GM18870 (cell line): ENCODE data around the gene TRPM2.
A peak's percentile ranks its signal among the peaks of the same experiment; 100 is the strongest.
"Not testable (repeated sequence)": the region's sequence is repeated elsewhere in the genome, so short reads cannot be mapped to it uniquely, and the experiment has no call there.

Experiments used
- ATAC-seq: cut with Tn5 transposase; IDR thresholded peaks from one replicate; pipeline ENCODE4 v1.9.1; 2021; ENCODE audit warnings: moderate library complexity; ENCODE audit not compliant: unreplicated experiment

Gene TRPM2

DNA sequence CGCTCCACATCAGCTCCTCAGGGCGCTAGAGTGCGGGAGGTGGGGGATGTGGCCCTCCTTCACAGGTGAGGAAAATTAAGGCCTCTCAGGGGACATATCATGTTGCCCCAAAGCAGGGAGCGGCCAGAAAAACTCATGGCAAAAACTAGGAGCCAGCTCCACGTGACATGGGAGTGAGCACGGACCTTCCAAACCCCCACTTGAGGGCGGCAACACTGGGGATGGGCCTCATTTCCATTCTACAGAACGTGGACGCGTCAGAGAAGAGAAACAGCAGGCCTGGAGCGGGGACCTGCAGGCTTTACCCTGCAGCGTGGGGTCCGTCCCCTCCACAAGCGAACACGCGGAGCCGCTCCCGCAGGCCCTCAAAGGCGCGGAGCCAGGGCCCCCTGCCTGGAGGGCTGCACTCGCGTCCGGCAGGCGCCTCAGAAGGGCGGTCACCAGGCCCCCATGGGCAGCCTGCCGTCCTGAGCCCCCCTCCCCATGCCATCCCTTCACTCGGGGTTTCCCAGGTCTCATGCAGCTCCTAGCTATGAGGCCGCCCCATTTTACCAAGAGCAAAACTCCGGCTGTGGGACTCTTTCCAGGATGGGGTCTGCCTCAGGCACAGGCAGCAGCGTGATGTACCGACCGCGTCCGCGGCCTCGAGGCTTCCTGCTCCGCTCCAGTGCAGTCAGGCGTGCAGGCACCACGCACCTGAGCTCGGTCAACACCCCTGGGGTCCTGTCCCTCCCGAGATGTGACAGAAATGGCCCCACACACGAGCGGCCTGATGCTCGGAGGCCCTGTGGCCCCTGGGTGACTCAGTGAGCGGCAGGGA lies 19.7 kb upstream of the TRPM2 start:
- no peak for ATAC-seq

DNA sequence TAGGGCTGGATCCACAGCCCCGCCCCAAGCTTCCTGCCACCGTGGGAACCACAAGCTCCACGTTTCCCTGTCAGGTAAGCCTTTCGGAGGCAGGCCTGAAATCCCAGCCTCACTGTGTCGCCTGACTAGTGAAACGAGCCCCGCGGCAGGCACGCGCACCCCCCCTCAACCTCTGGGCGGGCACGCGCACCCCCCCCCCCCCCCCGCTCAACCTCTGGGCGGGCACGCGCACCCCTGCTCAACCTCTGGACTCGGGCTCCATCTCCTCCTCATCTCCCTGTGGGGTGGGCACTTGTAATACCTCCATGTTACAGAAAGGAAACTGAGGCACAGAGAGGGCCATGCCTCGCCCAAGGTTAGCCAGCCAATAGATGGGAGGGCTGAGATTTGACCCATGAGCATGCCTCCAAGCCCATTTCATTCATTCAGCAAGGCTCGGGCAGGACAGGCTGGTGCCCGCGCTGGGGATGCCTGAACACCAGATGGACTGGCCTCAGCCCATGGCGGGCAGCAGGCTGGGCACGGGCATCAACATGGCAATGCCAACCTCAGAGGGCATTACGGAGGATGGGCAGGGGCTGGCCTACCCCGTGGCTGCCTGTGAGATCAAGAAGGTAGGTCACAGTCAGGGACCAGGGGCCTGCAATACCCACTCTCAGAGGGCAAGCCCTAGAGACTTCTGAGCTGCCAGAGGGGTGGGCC lies 18.9 kb upstream of the TRPM2 start:
- ATAC-seq = no peak

DNA sequence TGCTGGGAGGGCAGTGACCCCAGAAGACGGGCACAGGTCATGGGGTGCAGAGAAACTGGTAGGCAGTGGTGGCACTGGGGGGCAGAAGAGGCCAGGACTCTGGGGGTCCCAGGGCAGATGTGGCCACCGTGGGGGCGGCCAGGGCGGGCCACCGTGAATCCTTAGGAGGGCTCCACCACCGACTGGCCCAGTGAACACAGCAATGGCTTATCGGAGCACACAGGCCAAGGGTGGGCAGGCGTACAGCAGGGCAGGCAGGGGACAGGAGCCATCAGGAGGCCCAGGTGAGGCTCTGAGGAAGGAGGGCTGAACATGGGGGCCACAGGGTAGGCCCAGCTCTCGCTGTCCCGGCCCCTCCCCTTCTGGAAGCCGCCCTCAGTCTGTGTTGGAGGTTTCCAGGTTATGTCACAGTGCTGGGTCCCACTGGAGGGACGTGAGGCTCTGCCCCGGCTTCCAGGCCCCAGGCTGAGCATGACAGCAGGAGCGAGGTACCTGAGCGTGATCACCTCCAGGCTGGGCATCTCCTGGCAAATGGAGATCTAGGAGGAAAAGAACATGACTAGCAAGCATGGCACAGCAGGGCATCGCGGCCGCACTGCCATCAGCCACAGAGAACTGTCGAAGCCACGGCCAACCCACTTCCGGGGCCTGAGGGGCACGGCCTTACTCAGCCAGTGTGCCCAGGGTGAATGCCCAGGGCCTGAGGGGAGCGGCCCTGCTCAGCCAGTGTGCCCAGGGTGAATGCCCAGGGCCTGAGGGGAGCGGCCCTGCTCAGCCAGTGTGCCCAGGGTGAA lies 18.0 kb upstream of the TRPM2 start:
- ATAC-seq = no peak

DNA sequence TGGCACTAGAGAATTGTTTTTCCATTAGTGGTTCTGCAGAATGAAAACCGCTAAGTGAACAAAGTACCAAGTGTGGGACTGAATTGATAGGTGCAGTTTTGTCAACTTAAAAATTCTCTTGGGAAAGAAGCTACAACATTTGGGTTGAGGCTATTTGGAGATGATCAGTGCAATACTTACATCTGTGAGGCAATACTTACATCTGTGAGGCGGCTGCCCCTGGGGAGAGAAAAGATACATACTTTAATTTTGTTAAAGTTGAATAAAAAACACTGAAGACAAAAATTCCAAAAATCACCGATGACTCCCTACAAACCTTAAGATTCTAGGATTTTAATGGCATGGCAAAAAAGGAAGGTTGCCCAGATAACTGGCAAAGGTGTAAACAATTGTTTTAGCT lies 16.0 kb upstream of the TRPM2 start:
- no peak for ATAC-seq

DNA sequence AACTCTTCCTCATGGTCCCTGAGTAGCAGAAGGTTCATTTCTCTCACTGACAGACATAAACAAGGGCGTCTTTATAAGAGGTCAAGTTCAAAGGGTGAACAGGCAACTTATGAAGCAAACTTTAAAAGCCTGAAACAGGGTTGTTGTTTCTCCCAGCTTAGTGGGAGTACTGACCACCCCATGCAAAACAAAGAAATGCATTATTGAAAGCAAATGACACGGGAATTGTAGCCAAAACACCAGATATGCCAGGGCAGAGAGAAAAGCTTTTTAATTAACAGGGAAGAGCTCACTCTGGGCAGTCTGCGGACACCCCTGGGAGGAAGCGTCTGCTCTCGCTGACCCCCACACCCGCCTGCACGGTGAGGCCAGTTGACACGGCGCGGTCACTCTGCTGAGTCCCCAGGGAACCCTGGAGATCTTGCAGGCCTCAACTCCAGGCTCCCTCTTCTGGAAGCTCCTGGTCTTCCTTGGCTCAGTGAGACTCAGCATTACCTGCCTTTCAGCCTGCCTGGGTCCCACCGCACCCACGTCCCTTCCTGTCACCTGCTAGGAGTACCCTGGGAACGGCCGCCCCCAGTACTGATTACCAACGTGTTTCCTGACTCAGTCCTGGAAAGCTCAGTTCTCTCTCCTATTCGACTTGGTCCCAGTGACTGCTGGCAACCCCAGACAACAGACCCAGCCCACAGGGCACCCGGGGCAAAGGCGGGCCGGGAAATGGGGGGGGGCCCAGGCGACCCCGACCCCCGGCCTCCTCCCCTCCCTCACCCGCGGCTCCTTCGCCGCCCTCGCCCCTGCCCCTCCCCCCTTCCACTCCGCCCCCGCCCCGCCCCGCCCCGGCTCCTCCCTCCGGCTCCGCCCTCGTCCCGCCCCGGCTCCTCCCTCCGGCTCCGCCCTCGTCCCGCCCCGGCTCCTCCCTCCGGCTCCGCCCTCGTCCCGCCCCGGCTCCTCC lies 15.2 kb upstream of the TRPM2 start:
- ATAC-seq = no peak

DNA sequence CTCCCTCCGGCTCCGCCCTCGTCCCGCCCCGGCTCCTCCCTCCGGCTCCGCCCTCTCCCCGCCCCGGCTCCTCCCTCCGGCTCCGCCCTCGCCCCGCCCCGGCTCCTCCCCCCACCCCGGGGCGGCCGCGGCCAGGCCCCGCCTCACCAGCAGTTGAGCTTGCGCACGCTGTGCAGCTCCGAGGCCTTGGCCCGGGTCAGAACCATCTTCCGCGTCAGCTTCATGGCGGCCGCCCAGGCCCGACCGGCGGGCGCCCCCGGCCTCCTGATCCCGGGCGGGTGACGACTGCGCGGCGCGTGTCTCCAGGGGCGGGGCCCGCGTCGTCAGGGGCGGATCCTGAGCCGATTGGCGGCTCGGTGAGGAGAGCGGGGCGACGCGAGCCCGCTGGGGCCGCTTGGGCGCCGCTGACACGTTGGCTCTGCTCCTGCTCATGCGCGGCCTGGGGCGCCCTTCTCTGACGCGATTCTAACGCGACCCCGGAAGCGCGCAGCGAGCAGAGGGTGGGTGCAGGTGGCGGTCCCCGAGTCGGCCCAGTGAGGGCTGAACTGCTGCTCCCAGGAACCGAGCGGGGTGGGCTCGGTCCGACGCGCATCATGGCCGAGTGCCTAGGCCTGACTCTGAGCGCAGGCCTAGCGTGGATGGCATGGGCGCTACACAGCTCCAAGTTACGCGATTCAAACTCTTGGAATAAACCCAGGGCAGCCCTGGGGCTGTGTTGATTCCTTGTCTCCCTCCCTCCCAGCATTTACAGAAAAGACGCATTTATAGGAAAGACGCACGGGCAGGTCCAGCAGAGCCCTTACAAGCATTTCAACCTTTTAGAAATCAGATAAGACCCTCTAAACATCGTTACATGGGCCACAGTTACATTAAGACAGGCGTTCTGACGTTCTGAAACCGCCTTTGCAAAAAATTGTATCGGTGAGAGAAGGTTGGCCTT lies 14.2 kb upstream of the TRPM2 start, which contains the start of gene CFAP410:
CFAP410 (minus strand) TSS at position 420 of the 940 bp plus-strand sequence; CDS start at position 224, 196 bp downstream.
- ATAC-seq = peak; percentile 59

DNA sequence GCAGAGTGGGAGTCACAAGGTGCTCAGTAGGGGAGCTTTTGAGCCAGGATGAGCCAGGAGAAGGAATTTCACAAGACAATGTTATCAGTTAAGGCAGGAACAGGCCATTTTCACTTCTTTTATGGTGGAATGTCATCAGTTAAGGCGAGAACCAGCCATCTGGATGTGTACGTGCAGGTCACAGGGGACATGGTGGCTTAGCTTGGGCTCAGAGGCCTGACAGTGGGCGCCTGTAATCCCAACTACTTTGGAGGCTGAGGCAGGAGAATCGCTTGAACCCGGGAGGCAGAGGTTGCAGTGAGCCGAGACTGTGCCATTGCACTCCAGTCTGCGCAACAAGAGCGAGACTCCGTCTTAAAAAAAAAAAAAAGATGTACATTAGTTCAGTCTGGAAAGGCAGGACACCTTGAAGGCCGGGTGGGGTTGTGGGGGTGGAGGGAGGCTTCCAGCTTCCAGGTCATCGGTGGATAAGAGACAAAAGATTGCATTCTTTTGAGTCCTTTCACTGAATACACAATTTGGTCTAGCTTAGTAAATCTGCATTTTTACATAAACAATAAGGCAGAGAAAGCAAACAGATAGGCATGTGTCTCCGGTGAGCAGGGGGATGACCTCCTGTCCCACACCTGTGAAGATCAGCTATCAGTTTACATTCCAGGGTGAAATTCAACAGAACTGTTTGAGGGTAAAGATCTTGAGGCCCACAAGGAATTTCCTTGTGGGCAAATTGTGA lies 11.5 kb upstream of the TRPM2 start:
- not testable (repeated sequence) for ATAC-seq

DNA sequence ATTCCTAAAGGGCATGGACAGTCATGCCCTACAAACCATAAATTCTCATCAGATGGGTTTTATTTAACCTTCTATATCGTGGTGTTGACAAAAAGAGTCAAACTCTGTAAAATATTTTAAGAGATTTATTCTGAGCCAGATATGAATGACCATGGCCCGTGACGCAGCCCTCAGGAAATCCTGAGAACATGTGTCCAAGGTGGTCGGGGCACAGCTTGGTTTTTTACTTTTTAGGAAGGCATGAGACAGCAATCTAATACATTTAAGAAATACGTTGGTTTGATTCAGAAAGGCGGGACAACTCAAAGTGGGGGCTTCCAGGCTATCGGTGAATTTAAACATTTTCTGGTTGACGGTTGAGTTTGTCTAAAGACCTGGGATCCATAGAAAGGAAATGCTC lies 10.4 kb upstream of the TRPM2 start:
- not testable (repeated sequence) for ATAC-seq

DNA sequence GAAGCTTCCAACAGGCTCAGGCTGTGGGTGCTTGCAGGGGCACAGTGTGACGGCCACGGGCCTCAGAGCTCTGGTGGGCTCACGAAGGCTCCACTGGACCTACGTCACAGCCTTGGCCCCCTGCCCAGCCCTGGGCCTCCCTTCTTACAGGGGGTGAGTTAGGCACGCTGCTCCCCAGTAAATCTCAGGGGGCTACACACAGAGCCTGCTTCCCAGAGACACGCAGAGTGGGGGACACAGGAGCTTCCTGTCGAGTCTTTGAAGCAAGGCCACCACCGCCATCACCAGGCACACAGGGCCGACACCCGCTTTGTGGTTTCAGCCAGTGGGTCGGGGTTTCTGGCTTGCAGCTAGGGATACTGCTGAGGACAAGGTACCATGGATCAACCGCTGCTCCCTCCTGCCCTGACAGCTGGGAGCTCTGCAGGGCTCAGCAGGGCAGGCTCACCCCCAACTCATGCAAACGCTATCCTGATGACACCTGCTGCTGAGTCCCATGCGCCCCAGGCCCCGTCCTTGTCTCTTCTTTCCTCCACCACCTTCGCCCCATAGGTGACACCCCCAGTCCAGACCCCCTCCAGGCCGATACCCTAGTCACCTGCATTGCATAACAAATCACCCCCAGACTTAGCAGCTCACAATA lies 8.8 kb upstream of the TRPM2 start:
- ATAC-seq = no peak

DNA sequence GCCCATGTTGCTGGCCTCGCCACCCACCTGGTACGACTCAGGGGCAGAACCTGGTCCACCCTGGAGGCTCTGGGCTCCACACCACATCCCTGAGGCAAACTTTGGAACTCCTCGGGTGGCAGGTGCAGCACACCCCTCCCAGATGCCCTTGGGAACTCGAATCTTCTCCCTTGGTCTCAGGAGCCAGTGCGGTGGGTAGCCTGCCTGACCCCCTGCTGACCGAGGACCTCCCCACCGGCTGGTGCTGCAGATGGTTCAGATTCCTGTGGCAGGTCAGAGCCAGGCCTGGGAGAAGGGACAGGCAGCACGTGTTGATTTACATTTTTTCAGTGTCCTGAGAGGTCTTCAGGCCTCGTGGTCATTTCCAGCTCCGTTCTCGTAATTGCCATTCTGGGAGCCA lies 7.9 kb upstream of the TRPM2 start:
- no peak for ATAC-seq

DNA sequence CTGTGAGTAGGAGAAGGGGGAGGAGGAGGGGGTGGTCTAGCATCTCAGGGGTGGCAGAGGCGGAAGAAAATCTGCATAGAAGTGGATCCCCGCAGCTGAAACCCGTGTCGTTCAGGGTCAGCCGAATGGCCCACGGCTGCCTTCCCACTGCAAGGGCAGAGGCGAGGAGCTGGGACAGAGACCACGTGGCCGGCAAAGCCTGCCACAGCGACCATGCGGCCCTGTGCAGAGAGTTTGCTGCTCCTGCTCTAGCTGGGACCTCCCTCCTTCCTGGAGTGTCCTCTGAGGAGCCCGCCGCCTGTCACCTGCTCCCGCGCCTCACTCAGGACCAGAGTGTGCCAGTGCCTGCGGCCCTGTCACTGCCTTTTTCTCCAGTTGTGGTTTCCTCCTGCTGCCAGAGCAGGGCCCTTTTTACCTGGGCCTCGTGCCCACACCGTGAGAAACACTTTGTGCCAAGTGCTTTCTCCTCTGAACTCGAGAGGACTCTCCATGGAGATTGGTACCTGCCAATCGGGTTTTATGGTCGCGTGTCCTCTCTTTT lies 5.4 kb upstream of the TRPM2 start:
- ATAC-seq = no peak

DNA sequence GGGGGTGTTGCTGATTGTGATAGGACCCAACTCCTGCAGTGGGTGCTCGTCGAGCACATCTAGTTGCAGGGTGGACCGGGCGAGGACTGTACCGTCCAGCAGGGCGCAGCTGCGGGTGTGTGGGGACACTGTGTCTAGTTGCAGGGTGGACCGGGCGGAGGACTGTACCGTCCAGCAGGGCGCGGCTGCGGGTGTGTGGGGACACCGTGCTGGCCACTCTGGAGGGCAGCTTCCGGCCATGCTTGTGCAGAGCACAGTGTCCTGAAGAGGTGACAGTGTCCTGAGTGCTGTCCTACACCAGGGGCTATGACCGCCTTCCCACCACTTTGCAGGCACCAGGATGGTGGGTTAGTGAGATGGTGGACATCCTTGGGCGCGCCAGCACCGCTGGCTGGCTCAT lies 4.6 kb upstream of the TRPM2 start:
- ATAC-seq = no peak

DNA sequence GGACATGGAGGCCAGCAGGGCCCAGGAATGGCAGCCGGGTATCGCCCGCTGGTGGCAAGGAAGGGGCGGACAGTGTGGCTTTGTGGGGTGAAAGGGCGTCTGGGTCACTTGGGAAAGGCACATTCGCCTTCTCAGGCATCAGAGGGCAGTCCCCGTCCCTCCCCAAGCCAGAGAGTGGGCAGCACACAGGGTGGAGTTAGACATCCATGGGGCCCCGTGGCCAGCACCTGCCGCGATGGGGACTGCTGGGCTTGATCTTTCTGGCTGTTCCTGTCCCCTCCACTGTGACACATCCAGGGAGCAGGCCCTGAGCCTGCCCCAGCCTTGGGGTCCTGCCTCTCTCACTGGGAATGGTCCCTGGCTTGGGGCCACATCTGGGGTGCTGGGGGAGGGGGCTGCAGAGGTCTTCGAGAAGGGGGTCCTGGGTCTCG lies 4.0 kb upstream of the TRPM2 start:
- ATAC-seq = no peak

DNA sequence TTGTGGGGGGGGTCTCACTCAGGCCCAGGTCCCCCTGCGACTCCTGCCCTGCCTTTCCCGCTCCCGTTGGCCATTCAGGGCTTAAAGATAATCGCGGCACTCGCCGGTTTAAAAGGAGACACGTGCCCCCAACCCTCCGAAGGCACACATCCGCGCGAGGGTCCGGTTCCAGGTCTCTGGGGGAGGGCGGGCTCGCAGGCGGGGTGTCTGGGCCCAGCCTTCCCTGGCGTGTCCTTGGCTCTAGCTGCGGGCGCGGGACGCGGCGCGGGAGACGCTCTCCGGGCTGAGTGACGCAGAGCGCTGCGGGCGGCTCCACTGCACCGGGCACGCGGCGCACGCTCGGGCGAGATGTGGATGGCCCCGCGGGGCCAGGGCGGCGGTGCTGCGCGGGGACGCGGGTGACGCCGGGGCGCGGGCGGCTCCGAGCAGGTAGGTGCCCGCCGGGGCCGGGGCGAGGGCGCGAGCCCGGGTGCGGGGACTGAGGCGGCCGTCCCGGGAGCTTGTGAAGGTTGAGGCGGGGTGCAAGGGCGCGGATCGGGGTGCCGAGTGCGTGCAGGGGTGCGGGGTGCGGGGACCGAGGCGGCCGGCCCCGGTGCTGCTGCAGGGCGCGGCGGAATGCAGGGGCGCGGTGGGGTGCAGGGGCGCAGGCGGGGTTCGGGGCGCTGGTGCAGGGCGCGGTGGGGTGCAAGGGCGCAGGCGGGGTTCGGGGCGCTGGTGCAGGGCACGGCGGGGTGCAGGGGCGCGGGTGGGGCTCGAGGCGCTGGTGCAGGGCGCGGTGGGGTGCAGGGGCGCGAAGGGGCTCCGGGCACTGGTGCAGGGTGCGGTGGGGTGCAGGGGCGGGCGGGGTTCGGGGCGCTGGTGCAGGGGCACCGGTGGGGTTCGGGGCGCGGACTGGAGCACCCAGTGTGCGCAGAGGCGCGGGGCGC lies 3.3 kb upstream of the TRPM2 start:
- ATAC-seq = no peak

DNA sequence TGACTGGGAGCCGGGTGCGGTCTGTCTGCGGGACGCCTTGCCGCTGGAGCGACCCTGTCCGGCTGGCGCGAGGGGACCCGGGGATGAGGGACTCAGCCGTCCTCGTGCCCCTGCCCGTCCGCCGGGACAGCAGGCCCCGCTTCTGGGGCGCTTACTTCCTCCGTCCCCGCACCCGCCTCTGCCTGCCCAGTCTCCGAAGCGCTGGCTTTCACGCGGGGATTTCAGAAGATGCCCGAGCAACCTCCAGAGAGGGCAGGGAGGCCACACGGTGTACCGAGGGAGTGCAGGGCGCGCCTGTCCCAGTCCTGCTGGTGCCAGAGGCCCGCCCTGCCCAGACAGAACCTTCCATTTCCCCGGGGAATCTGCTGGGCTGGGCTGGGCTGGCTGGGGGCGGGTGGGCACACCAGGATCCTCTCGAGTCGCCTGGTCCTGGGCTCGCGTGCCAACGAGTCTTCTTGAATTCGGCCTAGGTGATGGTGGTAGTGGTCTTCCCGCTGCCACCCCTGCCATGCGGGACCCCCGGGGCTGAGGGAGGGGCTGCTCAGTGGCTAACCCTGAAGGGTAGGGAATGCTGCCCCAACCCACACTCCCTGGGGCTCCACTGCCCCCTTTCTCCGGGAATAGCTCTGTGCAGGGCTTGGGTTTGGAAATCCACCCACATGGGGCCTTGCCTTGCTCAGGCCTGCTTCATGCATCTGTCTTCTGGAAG lies 2.5 kb upstream of the TRPM2 start:
- ATAC-seq = no peak
